Ramos (cell line): ENCODE results near the gene TCF7L1.

Experiments used
- in situ Hi-C: fragments of 300-500 bp; cut with MboI; formaldehyde crosslinking; loops from one replicate; pipeline ENCODE4 v1.14.3; 2022; ENCODE audit warnings: low sequenced_read_pairs; ENCODE audit not compliant: unreplicated experiment

The TCF7L1 gene

DNA sequence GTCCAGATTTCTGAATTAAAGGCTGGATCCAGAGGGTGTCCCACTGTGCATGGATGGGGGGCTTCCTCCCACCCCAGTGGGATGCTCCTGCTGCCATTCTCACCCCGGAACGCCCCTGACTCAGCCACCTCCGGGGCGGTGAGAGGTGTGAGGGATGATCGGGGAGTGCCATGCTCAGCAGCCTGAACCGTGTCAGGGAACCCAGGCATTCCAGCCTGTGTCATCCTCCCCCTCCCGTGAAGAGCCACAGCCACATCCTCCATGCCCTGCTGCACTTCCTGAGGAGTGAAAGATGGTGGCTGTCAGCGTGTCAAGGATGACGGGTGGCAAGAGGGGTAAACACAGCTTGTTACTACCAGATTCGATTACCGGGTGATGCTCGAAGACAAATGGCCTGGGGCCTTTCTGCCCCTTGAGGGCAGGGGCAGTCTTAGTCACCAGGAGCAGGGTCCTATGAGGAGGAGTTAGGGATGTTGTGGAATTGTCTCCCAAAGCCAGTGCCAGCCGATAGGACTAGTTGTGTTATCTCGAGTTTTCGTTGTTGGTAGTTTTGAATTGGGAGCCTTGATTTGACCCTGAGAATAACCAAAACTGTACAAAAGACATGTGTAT is 80.8 kb downstream of the TCF7L1 start:
- in situ Hi-C loops, result no loop called here

DNA sequence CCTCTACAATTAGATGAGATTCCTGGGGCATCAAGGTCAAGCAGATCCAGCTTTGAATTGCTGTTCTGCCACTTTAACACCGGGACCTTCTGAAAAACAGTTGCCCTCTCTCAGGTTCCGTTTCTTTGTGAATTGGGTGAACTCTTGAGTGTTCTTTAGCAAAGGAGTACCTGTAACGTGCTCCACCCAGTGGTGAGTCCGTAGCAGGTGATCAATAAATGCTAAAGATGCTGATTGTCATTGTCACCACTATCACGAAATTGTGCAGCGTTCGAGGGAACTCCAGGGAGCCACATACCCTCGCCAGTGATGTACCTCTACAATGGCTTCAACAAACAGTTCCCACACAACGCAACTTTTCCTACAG is 81.9 kb downstream of the TCF7L1 start:
- in situ Hi-C loops, result no loop called here

DNA sequence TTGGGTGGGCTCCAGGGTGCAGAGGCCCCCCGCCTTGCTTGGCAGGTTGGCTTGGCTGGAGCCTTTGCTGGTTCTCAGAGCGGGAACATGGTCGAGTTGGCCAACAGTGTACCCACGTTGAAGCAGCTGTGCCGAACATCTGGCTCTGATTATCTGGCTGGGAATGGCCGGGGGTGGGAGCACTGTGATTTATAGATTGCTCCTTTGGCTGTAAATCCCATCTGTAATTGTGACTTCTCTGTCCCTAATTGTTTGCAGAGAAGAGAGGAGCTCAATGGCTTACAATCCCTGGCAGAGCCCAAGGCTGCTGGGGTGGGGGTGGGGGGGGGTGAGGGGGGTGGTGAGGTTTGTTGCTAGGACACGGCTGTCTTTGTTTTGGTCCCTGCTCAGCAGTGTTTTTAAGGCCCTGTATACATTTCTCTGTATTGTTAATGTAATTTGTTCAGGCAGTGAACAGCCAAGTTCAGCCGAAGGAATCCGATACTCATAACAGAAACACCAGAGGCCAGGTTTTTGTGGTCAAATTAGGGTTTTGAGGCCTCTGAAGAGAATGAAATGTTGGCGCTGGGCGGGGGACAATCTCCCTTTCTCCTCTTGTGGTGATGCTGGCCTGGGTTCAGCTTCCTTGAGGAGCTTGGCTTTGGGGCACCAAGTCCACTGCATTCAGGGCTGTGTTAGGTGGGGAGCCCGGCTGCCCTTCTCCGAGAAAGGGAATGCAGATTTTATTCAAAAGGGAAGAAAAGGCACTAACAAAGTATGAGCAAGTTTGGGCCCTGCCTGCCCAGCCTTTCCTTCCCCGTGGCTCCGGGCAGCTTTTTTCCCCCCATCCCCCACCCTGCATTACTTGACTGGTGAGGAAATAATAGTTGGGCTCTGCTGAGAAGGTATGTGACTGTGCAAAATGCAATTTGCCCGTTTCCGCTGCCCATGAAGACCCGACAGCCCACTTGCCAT is 82.5 kb downstream of the TCF7L1 start:
- in situ Hi-C loops, result no loop called here

DNA sequence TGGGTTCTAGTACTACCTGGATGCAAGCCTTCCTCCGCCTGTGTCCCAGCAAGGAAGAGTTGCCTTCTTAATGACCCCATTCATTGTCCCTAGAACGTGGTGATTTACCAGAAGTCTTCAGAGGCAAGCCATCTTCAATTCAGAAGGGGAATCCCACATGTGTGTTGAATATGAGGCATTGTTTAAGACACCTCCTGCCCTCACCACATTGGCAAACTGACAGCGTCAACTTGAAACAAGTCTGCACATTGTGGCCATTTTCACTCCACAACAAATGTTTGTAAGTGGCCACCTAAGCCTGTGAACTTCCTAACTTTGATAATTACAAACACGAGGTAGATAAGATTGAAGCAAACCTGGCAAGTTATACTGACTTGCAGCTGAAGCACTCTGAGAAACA is 83.7 kb downstream of the TCF7L1 start:
- in situ Hi-C loops, result no loop called here

DNA sequence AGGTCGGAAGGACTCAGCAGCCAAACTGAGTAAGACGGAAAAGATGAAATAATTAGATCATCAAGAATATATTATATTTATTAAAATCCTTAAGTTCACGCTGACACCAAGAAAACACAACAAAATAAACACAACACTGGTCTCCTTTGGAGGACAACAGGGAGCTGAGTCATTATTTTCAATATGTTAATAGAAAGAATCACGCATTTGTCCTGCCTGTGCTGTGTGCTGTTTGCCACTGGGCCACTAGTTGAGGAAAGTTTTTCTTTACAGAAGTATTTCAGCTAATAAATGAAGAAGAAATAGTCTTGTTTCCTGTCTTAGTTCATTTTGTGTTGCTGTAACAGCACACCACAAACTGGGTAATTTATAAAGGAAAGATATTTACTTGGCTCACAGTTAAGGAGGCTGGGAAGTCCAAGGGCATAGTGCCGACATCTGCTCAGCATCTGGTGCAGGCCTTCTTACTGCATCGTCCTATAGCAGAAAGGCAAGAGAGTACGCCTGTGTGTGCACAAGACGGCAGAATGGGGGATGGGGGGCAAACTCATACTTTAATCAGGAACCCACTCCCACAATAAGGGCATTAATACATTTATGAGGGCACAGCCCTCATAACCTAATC is 88.0 kb downstream of the TCF7L1 start:
- in situ Hi-C loops, result no loop called here

DNA sequence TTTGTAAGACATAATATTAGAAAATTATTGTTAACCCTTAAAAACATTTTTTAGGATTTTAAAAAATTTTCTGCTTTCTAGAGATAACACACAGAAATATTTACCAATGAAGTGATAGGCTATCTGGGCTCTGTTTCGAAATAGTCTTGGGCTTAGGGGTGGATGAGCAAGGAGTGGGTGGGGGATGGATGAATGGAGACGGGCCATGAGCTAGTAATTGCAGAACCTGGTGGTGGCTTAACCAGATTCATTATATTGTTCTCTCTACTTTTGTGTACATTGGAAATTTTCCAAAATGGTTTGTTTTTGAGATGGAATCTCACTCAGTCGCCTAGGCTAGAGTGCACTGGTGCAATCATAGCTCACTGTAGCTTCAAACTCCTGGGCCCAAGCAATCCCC is 89.6 kb downstream of the TCF7L1 start:
- in situ Hi-C loops, result no loop called here

DNA sequence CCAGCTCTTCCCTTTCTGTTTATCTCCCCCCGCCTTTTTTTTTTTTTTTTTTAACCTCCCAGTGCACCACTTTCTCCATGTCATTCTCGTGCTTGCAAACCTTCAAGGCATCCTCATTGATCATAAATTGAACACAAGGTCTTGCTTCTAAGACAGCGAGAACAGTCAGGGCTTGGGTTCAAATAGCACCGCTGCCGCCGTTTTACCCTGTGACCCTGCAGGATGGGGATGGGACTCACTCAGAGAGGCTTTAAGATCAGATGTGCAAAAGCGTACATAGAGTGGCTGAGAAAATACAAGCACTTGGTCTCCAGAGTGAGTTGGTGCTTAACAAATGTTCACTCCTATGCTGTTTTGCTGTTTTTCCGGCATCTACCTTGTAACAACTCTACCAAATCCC is 93.6 kb downstream of the TCF7L1 start:
- in situ Hi-C loops, result no loop called here

DNA sequence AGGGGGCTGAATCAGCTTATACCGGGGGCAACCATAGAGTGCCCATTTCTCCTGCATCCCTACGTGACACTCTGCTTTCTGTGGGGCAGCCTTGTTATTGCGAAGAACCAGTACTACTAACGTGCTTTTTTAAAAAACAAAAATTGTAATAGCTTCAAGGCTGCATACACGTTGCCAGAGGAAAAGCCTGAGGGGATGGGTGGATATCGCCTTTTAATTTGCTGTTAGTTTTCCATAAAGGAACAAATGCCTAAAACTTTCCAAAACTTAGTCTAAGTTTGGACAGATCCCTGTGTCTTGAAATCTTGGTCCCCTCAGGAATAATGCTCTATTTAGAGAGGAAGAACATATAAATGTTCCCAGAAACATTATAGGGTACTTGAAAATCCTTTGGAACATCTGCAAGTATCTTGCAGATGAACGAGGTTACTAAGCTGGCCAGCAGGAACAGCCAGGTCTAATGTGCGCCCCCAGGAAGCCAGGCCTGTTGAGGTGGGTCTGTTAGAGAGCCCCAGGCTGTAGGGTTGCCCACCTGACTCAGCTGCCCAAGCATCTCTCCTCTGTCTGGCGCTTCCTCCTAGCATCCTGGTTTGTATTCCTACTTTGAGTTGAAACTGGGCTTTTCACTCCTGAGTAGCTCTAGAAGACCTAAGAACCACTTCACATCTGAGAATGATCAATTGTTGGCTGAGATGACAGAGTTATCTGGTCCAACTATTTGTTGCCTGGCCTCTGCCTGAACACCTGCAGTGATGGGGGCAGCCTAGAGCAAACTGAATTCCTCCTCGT is 97.7 kb downstream of the TCF7L1 start:
- in situ Hi-C loops, result no loop called here

DNA sequence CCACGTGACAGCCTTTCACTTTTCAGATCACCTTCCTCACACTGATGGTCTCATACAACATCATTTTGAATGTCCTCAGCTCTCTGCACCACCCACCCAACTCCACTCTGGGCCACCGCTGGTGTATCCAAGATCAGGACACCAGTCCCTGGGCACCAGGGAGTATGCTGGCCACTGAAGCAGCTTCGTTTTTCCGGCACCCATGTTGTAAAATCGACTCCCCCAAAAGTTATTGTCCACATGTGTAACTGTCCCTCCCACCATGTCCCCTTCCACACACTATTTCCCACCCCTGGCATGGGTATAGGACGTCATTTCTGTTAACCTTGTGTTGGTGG is 98.2 kb downstream of the TCF7L1 start:
- in situ Hi-C loops, result no loop called here

DNA sequence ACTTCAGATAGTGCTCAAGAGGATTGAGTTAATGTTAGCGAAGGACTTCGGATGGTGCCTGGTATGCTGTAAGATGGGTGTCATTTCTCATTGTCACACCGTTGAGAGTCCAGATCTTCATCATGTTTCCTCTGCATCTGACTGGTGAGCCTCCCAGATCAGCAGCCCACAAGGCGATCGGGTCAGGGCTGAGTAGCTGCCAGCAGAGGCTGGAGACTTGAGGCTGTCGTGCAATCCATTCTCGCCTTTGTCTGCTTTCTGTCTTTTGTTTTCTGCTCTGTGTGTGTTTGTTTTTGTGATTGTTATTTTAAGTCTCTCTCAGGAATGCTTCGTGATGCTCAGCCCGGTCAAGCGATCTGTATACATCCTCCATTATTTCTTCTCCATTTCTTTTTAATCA is 98.8 kb downstream of the TCF7L1 start:
- in situ Hi-C loops, result no loop called here

DNA sequence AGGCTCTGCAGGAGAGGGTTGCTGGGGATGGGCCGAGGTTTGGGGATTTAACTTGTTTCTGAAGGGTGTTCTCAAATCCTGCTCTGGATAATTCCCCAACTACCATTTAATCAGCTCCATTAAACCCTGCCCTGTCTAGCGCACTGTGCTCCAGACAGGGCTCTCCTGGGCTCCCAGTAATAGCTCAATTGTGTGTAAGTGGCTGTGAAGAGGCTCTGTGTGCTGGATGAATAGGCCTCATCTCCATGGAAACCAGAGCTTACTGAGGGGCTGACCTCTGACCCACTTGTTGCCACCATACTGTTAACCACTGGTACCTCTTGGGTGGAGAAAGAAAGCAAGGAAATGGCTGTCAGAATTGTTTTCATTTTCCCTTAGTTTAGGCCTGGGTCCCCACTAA is 101.7 kb downstream of the TCF7L1 start:
- in situ Hi-C loops, result no loop called here

DNA sequence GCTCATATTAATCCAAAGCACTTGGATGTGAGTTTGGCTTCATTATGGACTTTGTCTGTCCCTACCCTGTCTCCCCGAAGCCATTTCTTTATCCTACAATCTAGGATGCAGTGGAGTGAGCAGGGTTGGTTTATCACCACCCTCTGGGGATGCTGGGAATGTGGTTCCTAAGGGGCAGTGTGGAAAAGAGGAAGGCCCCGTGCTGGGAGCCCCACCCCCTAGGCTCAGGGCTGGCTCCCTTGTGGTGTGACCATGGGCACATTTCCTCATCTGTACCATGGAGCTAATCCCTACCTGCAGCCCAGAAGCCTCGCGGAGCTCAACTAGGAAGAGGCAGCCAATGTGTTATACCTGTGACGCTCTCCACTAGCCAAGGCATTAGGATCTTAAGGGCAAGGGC is 102.1 kb downstream of the TCF7L1 start:
- in situ Hi-C loops, result no loop called here

DNA sequence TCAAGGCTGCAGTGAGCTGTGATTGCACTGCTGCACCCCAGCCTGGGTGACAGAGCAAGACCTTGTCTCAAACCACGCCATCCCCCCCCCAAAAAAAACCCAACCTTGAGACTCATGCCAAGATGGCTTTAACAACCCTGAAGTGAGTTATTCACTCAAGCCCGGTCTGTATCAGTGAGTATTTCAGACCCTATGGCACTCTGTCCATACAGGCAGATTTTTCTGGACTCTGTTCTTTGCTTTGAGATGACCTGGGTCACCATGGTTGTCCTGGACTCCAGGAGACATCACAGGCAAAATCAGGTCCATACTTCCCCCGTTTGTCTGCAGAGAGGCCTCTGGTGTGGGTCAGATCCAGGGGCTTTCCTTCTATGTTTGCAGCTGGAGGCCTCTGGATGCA is 102.9 kb downstream of the TCF7L1 start:
- in situ Hi-C loops, result no loop called here

DNA sequence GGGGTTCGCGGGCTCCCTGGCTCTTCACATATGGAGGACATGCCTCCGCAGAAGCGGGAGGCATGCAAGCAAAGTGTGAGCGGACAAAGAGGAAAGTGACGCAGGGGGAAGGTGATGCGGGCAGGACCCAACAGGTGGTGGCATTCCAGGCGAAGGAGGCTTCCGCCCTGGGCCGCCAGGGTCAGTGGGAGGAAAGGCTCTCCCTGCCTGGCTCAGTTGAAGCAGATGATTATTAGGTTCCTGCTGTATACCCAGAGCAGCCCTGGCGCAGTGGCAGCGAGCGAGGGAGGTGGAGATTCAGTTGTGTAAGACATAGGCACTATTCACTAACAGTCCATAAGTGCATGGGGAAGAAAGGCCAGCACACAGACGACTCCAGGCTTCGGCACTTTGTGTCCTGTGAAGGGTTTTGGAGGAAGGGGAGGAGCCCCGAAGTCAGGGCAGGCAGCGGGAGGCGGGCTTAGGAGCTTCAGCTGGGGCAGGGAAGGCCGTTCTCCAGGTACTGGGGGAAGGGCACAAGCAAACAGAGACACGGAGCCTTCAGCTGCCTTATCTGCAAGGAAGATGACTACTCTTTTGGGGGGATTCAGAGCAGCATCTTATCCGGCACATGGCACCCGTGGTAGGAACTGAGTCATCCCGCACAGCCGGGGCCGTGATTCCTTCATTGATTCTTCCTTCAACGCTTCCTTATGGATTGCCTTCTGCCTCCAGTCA is 104.8 kb downstream of the TCF7L1 start:
- in situ Hi-C loops, result no loop called here

DNA sequence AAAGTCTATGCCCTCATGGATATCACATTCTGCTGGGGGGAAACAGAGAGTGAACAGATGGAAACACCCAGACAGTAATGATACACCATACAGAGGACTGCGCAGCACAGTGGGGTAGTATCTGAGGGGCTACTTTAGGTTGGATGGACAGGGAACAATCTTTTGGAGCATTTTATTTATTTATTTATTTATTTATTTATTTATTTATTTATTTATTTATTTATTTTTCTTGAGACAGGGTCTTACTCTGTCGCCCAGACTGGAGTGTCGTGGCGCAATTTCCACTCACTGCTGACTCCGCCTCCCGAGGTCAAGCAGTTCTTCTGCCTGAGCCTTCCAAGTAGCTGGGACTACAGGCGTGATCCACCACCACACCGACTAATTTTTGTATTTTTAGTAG is 105.4 kb downstream of the TCF7L1 start:
- in situ Hi-C loops, result no loop called here

DNA sequence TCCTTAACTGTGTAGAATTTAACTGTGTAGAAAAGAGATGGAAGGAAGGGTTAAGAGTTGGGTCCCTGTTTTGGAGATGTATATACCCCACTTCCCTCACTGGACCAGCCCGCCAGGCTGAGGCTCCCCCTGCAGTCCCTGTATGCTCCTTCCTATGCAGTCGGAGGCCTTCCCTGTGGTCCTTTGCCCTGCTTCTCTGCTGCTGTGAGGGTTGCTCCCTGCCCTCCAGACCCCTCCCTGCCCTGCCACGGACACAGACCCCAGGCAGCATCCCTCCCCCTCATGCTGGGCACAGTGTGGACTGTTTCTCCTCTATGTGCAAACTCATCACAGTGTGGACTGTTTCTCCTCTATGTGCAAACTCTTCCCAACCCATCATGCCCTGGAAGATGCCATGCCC is 105.9 kb downstream of the TCF7L1 start:
- in situ Hi-C loops, result no loop called here

DNA sequence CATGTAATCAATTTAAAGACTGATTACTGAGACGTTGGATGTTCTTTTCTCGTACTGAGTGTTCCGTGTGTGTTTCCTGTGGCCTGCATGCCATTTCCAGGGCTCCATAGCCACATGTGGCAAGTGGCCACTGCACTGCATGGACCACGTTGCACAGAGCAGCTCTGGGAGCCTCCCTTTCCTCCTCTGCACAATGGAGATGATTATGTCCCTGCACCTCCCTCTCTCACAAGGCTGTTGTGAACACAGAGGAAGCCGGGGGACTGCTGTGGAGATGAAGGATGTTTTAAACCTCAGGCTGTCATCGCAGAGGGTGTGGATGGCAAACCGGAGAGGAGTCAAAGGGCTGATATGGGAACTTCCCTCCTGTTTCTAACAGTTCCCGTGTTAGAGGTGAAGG is 106.9 kb downstream of the TCF7L1 start:
- in situ Hi-C loops, result no loop called here

DNA sequence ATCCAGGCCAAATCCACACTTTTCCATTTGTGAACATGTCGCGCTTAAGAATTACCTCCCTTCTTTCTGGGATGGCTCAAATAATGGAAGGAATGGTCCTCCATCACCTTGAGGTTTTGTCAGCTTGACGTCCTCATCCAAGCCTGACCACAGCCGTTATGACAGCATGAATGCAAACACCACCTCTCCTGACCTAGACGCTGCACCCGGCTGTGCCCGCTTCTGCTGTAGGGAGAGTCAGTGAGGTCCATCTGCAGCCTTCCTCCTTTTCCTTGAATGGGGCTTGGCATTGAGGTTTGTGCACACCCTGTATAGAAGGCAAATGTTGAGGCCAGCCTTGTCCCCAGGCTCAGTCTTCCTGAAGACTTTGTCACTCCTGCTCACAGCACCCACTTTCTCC is 109.1 kb downstream of the TCF7L1 start:
- in situ Hi-C loops, result no loop called here

DNA sequence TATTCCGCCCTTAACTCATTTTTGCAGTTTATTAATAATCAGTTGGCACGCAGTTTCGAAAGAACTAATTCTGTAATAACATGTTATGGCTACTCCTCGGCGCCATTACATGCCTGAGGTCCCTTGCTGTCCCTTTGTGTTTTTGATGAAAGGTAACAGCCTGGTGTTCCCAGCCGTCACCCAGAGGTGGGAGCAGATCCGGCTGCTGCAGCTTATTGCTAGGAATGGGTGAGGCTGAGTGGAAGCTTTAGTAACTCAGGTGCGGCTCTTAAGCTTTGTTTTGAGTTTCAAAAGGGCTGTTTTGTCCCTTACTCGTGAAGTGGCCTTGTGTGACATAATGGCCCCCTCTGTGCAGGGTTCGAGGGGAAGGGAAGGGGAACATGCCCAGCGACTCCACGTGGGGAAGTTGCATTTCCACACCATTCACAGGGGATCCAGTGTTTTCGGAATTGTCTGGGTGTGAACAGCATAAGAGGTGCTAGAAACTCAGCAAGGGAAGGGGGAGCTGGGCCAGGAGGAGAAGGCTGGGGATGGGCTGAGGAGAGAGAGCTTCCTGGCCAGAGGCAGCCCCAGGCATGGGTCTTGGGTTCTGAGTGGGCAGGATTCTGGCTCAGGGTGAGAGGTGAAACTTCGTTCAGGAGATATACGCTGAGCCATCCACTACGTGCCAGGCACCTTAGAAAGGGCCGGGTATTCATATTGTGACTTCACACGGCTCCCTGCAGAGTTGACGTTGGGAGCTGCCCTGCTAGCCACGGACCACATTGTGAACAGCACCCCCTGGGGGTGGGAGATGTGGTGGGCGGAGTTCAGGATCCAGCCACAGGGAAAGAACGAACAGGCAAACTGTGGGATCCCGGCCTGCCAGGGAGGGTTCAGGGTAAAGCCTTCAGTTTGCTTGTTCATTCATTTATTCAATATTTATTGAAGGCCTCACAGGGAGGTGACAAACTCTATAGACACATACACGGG is 110.2 kb downstream of the TCF7L1 start:
- in situ Hi-C loops, result no loop called here
